ENCODE data around the gene RAB7A. TPM values are rescaled to one million over a fixed set of nuclear protein-coding genes. Genes with fewer than 3 reads are reported as not detected.

RAB7A gene
- total and polyA plus RNA-seq, 10 of the 15 experiments (the other 5 are each of a cell fraction or from before 2014, with no cell fraction given), result 40.3 to 212 (median 160) TPM

DNA sequence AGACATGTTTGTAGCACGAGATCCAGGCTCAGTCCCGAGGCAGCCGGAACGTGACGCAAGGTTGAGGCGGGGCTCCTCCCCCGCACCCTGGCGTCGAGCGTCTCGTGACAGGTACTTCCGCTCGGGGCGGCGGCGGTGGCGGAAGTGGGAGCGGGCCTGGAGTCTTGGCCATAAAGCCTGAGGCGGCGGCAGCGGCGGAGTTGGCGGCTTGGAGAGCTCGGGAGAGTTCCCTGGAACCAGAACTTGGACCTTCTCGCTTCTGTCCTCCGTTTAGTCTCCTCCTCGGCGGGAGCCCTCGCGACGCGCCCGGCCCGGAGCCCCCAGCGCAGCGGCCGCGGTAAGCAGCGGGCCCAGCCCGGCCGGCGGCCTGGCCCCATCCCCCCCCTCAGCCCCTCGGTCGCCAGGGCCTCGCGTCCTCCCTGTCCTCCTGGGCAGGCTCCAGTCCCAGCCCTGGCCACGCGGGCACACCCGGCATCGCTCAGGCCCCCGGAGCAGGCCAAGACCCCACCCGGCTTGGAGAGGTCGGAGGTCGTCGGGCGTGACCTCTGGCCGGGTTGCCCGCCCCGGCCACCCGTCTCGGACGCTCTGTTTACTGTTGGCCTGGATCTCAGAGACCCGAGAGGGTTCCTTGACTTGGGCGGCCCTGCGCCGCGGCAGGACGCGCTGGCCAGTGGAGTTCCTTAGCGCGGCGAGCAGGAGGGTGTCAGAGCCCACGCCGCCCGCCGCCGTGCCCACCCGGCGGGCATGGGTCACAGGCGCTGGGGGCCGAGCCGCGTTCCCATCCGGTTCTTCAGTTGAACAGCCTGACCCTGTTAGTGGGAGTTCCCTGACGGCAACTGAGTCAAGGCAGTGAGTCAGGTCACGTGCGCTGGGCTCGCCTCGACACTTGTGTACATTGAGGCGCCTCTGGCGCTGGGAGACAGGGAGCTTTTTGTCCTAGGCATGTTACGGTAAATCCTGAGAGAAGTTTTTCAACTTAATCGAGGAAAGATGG, at the start of gene RAB7A (continued):
- no peak for TF ChIP-seq NR2C2 (IDR thresholded peaks at IDR 0.05; ENCODE audit: borderline replicate concordance, control insufficient read depth, insufficient read length, low read depth)
- TF ChIP-seq CEBPB (IDR thresholded peaks at IDR 0.05; ENCODE audit: borderline replicate concordance in 1 of 2, low read depth in 2 of 2, low read length in 2 of 2), result 0 out of 4 replicates have a peak, but pooled peaks of 1 of the 2 experiments have one; percentile 33
- TF ChIP-seq FOXK2 (IDR thresholded peaks at IDR 0.05), result no peak; the same call in 1 of the 2 replicates
- TF ChIP-seq ZBED1 (IDR thresholded peaks at IDR 0.05; ENCODE audit: borderline replicate concordance), result no peak; the same call in 1 of the 2 replicates
- no peak for TF ChIP-seq KLF5 (IDR thresholded peaks at IDR 0.05; ENCODE audit: partially characterized antibody)
- TF ChIP-seq SREBF2 (IDR thresholded peaks at IDR 0.05; ENCODE audit: low read length), result no peak
- TF ChIP-seq POU2F2 (IDR thresholded peaks at IDR 0.05; ENCODE audit: borderline replicate concordance, low read depth, low read length), result 0 out of 3 replicates have a peak, but pooled peaks have one; percentile 31
- TF ChIP-seq SMC3 (IDR thresholded peaks at IDR 0.05; ENCODE audit: borderline replicate concordance, low read length), result no peak
- TF ChIP-seq EZH2 (IDR thresholded peaks at IDR 0.05; ENCODE audit: borderline replicate concordance, control insufficient read depth, low read depth, low read length), result no peak
- no peak for TF ChIP-seq ESRRA (IDR thresholded peaks at IDR 0.05; ENCODE audit: low read length)
- TF ChIP-seq CHD4 (IDR thresholded peaks at IDR 0.05), result no peak
- peak; percentile 92 for TF ChIP-seq RAD51 (IDR thresholded peaks at IDR 0.05)
- TF ChIP-seq BCLAF1 (IDR thresholded peaks at IDR 0.05), result no peak
- TF ChIP-seq TARDBP (IDR thresholded peaks at IDR 0.05; ENCODE audit: borderline replicate concordance), result peak; percentile 80; the same call in 1 of the 2 replicates
- TF ChIP-seq, protein P1, sequence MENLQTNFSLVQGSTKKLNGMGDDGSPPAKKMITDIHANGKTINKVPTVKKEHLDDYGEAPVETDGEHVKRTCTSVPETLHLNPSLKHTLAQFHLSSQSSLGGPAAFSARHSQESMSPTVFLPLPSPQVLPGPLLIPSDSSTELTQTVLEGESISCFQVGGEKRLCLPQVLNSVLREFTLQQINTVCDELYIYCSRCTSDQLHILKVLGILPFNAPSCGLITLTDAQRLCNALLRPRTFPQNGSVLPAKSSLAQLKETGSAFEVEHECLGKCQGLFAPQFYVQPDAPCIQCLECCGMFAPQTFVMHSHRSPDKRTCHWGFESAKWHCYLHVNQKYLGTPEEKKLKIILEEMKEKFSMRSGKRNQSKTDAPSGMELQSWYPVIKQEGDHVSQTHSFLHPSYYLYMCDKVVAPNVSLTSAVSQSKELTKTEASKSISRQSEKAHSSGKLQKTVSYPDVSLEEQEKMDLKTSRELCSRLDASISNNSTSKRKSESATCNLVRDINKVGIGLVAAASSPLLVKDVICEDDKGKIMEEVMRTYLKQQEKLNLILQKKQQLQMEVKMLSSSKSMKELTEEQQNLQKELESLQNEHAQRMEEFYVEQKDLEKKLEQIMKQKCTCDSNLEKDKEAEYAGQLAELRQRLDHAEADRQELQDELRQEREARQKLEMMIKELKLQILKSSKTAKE (IDR thresholded peaks at IDR 0.05; ENCODE audit: low read depth, poor library complexity, severe bottlenecking), result no peak
- TF ChIP-seq RELA (IDR thresholded peaks at IDR 0.05; ENCODE audit: borderline replicate concordance, partially characterized antibody), result peak; percentile 36
- TF ChIP-seq, protein P2, sequence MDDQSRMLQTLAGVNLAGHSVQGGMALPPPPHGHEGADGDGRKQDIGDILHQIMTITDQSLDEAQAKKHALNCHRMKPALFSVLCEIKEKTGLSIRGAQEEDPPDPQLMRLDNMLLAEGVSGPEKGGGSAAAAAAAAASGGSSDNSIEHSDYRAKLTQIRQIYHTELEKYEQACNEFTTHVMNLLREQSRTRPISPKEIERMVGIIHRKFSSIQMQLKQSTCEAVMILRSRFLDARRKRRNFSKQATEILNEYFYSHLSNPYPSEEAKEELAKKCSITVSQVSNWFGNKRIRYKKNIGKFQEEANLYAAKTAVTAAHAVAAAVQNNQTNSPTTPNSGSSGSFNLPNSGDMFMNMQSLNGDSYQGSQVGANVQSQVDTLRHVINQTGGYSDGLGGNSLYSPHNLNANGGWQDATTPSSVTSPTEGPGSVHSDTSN (IDR thresholded peaks at IDR 0.05; ENCODE audit: insufficient replicate concordance, low read depth, low read length), result no peak
- no peak for TF ChIP-seq ZNF24 (IDR thresholded peaks at IDR 0.05)
- TF ChIP-seq IKZF2 (IDR thresholded peaks at IDR 0.05), result no peak
- TF ChIP-seq TCF7 (IDR thresholded peaks at IDR 0.05; ENCODE audit: borderline replicate concordance), result no peak
- no peak for TF ChIP-seq NRF1 (conservative IDR thresholded peaks at IDR 0.05; ENCODE audit: low read depth, low read length)
- no peak for TF ChIP-seq NFYA (IDR thresholded peaks at IDR 0.05; ENCODE audit: borderline replicate concordance, low read depth, low read length)
- TF ChIP-seq RBBP5 (conservative IDR thresholded peaks at IDR 0.05), result no peak

Measured in GM12878 (cell line).